CD4-positive, alpha-beta T cell (primary cell): ENCODE data around the gene CARD10. TPM values are rescaled to one million over a fixed set of nuclear protein-coding genes. Genes with fewer than 3 reads are reported as not detected.

ENCODE experiments used
- ATAC-seq: fragments of 200-7000 bp; cut with Tn5 transposase; one replicate; pipeline ENCODE4 v1.10.0; 2022; ENCODE audit warnings: mild to moderate bottlenecking; ENCODE audit not compliant: poor library complexity
- CTCF ChIA-PET: fragments of 350-600 bp; sonication (Branson Sonifier 250); formaldehyde crosslinking; loops from one replicate; lab custom pipeline; 2021; ENCODE audit warnings: antibody characterized with exemption, inconsistent platforms; lab: Charles Lee
- POLR2A ChIA-PET: fragments of 350-600 bp; sonication (Branson Sonifier 250); formaldehyde crosslinking; loops from one replicate; lab custom pipeline; 2021; ENCODE audit warnings: antibody characterized with exemption, inconsistent platforms; lab: Charles Lee
- DNase-seq, 14 experiments: peaks; one replicate each; pipeline ENCODE4 v3.0.0-alpha.2; 2013 to 2020; ENCODE audit warnings: mixed read lengths in 2 of 14
- H3K27ac ChIP-seq, 2 donors: one replicate each; pipeline versions ENCODE4 v1.5.1 to v1.7.0; 2013; ENCODE audit warnings: low read length in 2 of 2, low read depth in 1 of 2, mild to moderate bottlenecking in 1 of 2
- H3K27me3 ChIP-seq, 2 experiments: 1 replicate in 1 of 2; 2 replicates in 1 of 2; pipeline versions ENCODE4 v1.6.1 to v1.7.0; 2013; ENCODE audit warnings: low read length in 2 of 2, control low read depth in 1 of 2, mild to moderate bottlenecking in 1 of 2, moderate library complexity in 1 of 2; ENCODE audit not compliant: insufficient read depth in 2 of 2, control insufficient read depth in 1 of 2
- H3K36me3 ChIP-seq: one replicate; pipeline ENCODE4 v1.6.1; 2013; ENCODE audit warnings: low read length, control low read depth; ENCODE audit not compliant: insufficient read depth
- H3K4me1 ChIP-seq: one replicate; pipeline ENCODE4 v1.6.1; 2013; ENCODE audit warnings: low read length, control low read depth; ENCODE audit not compliant: insufficient read depth
- H3K4me3 ChIP-seq: one replicate; pipeline ENCODE4 v1.5.1; 2013; ENCODE audit warnings: mild to moderate bottlenecking, low read length, moderate library complexity
- H3K9me3 ChIP-seq, 2 experiments: 1 replicate in 1 of 2; 2 replicates in 1 of 2; pipeline versions ENCODE4 v1.6.1 to v1.7.0; 2013; ENCODE audit warnings: low read length in 2 of 2, mild to moderate bottlenecking in 2 of 2, control low read depth in 1 of 2, moderate library complexity in 1 of 2; ENCODE audit not compliant: control insufficient read depth in 1 of 2, insufficient read depth in 1 of 2
- H3K27ac Mint-ChIP-seq: one replicate; pipeline ENCODE4 v1.8.0; 2020; ENCODE audit warnings: mixed read lengths
- H3K27me3 Mint-ChIP-seq: one replicate; pipeline ENCODE4 v1.8.0; 2021; ENCODE audit warnings: mixed read lengths
- H3K36me3 Mint-ChIP-seq: one replicate; pipeline ENCODE4 v1.8.0; 2021; ENCODE audit warnings: low read depth, mixed read lengths
- H3K4me1 Mint-ChIP-seq: one replicate; pipeline ENCODE4 v1.8.0; 2021; ENCODE audit warnings: low read depth, mixed read lengths
- H3K4me3 Mint-ChIP-seq: one replicate; pipeline ENCODE4 v1.8.0; 2020; ENCODE audit warnings: mild to moderate bottlenecking, mixed read lengths
- H3K9me3 Mint-ChIP-seq: one replicate; pipeline ENCODE4 v1.8.0; 2020; ENCODE audit warnings: mixed read lengths
- intact Hi-C, 2 experiments: fragments of 100-400 bp; cut with DNase I in 1 of 2; cut with micrococcal nuclease in 1 of 2; formaldehyde crosslinking; loops; one replicate each; pipeline versions ENCODE4 v1.15.1 to v1.9.0; 2023 to 2025; cut with DNase I, micrococcal nuclease
- total RNA-seq, 174 experiments: library from RNA in 2 of 174; stranded (reverse) in 2 of 174; gene quantifications; one replicate each; pipeline ENCODE4 v1.2.3 and lab custom pipeline; 2021 to 2026
- TF ChIP-seq, protein P1 (sequence below): fragments of 200-600 bp; IDR thresholded peaks from one replicate; pipeline ENCODE4 v1.8.0; 2022; ENCODE audit warnings: antibody characterized with exemption, mild to moderate bottlenecking

The CARD10 gene
- total RNA-seq, 2 experiments from 2014 or later = 0.20 to 0.63 TPM

DNA sequence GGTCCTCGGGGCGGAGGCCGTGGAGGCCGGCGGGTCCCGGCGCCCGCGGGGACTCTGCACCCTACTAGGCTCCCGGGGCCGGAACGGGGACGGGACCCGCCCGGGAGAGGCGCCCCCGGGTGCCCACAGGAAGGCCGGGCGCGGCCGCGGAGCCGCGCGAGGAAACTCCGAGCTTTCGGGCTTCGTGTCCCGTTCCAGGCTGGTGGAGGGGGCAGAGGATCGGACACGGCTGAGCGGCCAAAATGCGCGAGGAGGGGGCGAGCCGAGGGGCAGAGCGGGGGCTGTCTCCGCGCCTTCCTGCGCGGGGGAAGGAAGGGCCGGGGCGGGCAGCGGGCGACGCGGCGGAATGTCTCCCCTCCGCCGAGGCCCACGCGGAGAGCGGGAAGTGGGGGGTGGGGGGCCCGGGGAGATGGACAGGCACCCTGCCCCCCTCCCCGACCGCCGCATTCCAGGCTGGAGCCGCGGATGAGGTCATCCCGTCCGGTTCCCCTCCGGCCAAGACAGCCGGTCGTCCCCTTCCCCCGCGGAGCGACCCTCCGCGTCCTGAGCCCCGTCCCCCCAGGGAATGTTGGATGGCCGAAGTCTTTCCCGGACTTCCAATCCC lies 41.5 kb upstream of the CARD10 start:
- H3K36me3 ChIP-seq = no peaks in the 10 kb centered on the region
- intact Hi-C loops = no loop called here
- Mint-ChIP-seq H3K9me3 (no peaks in the 10 kb centered on the region), H3K27ac (no peak overlapping the region), H3K4me1 (peaks cover 21% of the 10 kb centered on the region), H3K36me3 (no peaks in the 10 kb centered on the region), H3K27me3 (peaks cover 69% of the 10 kb centered on the region), H3K4me3 (peak overlapping the region; percentile 66)
- peaks cover 26% of the 10 kb centered on the region for H3K4me1 ChIP-seq
- H3K9me3 ChIP-seq = peaks cover 0 to 15% of the 10 kb centered on the region in 2 experiments
- POLR2A ChIA-PET = interaction anchor here (1.0 kb wide), 1 partner anchor 22 kb away, joined by 4 read pairs; no protein-coding TSS in a partner anchor
- CTCF ChIA-PET = interaction anchor here (3.7 kb wide), 1 partner anchor 21 kb away, joined by 24 read pairs; no protein-coding TSS in a partner anchor
- DNase-seq = peak in 1 of 14 experiments; percentile 38
- ATAC-seq = no peak
- peak overlapping the region; percentile 26 for H3K4me3 ChIP-seq
- H3K27me3 ChIP-seq = peaks cover 26 to 45% of the 10 kb centered on the region in 2 experiments
- H3K27ac ChIP-seq = no peak overlapping the region
- TF ChIP-seq, protein P1, sequence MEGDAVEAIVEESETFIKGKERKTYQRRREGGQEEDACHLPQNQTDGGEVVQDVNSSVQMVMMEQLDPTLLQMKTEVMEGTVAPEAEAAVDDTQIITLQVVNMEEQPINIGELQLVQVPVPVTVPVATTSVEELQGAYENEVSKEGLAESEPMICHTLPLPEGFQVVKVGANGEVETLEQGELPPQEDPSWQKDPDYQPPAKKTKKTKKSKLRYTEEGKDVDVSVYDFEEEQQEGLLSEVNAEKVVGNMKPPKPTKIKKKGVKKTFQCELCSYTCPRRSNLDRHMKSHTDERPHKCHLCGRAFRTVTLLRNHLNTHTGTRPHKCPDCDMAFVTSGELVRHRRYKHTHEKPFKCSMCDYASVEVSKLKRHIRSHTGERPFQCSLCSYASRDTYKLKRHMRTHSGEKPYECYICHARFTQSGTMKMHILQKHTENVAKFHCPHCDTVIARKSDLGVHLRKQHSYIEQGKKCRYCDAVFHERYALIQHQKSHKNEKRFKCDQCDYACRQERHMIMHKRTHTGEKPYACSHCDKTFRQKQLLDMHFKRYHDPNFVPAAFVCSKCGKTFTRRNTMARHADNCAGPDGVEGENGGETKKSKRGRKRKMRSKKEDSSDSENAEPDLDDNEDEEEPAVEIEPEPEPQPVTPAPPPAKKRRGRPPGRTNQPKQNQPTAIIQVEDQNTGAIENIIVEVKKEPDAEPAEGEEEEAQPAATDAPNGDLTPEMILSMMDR = no peak

DNA sequence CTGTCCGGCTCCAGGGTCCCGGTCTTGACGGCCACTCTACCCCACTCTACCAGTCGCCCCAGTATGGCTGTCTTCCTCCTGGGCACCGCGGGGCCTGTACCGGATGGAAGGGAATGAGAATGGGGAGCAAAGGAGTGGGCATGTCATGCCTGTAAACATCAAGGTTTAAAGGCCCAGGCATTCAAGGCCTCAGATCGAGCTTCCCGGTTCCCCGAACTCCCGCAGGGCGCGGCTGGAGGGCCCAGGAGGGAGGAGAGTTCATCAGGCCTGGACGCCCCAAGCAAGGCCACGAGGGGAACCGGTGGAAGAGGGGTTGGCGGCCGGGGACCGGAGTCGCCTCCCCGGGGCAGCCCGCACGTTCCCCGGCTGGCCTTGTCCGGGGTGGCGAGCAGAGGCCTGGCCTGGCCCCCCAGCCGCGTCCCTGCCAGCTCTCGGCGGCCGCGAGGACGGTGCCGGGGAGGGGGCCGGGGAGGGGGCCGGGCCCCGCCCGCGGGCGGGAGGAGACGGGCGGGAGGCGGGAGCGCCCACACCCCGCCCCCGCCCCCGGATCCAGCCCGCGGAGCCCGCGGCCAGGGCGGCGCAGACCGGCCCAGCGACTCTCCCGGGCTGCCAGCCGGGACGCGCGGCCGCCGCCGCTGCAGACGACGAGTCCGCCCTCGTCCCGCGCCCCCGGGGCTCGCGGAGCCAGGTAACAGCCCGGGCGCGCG lies 40.8 kb upstream of the CARD10 start, which contains the start of gene CDC42EP1:
Gene CDC42EP1, plus strand, starts transcription at position 580 of the 707 bp plus-strand sequence. CDS start 5,870 bp downstream, outside the sequence.
- H3K4me3 Mint-ChIP-seq = peak within 1 kb of the TSS; percentile 66
- peaks cover 0 to 15% of the 10 kb centered on the region in 2 experiments for H3K9me3 ChIP-seq
- no peaks in the 10 kb centered on the region for H3K36me3 Mint-ChIP-seq
- peaks cover 26 to 45% of the 10 kb centered on the region in 2 experiments for H3K27me3 ChIP-seq
- H3K4me1 ChIP-seq = peaks cover 21% of the 10 kb centered on the region
- H3K27ac Mint-ChIP-seq = no peak within 1 kb of the TSS
- POLR2A ChIA-PET = no interaction called here
- CTCF ChIA-PET = no interaction called here
- peak within 1 kb of the TSS; percentile 26 for H3K4me3 ChIP-seq
- H3K9me3 Mint-ChIP-seq = no peaks in the 10 kb centered on the region
- TF ChIP-seq, protein P1 = no peak
- intact Hi-C loops = no loop called here
- peaks cover 69% of the 10 kb centered on the region for H3K27me3 Mint-ChIP-seq
- no peak for DNase-seq
- peaks cover 21% of the 10 kb centered on the region for H3K4me1 Mint-ChIP-seq
- no peaks in the 10 kb centered on the region for H3K36me3 ChIP-seq
- ATAC-seq = peak; percentile 24
- no peak within 1 kb of the TSS for H3K27ac ChIP-seq

DNA sequence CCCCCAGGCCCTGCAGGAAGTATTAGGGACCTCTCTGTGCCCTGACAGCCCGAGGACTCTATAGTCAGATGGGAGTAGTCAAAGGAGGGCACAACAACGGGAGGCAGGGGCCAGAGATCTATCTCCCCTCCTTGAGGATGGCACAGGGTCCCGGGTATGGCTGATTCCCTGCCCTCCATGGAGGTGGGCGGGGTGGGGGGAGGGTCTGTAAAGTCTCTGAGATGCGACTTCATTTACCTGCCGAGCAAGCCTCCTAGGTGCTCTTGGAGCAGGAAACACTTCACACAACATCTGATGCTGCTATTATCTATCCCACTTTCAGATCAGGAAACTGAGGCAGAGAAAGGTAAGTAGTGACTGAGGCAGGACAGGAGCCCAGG lies 40.3 kb upstream of the CARD10 start:
- H3K9me3 ChIP-seq = peaks cover 0 to 15% of the 10 kb centered on the region in 2 experiments
- Mint-ChIP-seq H3K27ac (no peak overlapping the region), H3K4me3 (peak overlapping the region; percentile 54), H3K36me3 (no peaks in the 10 kb centered on the region), H3K9me3 (no peaks in the 10 kb centered on the region), H3K27me3 (peaks cover 69% of the 10 kb centered on the region), H3K4me1 (peaks cover 21% of the 10 kb centered on the region)
- no peak overlapping the region for H3K4me3 ChIP-seq
- ATAC-seq = no peak
- ChIA-PET POLR2A (interaction anchor here (0.7 kb wide), 1 partner anchor 382 kb away, joined by 3 read pairs; no protein-coding TSS in a partner anchor), CTCF (interaction anchor here (1.4 kb wide), 1 partner anchor 33 kb away, joined by 3 read pairs; no protein-coding TSS in a partner anchor)
- peaks cover 21% of the 10 kb centered on the region for H3K4me1 ChIP-seq
- no peak overlapping the region for H3K27ac ChIP-seq
- DNase-seq = no peak
- H3K36me3 ChIP-seq = no peaks in the 10 kb centered on the region
- TF ChIP-seq, protein P1 = no peak
- peaks cover 26 to 45% of the 10 kb centered on the region in 2 experiments for H3K27me3 ChIP-seq
- intact Hi-C loops = no loop called here
